ENCODE data around the gene GBGT1. TPM values are rescaled to one million over a fixed set of nuclear protein-coding genes. Genes with fewer than 3 reads are reported as not detected.

GBGT1 gene
- total and polyA plus RNA-seq, 2 donors (not counting 3 experiments of a cell fraction or from before 2014, with no cell fraction given): 35.6 to 56.3 TPM

GRCh38 chr9:133202145-133202513 lies 38.4 kb upstream of the GBGT1 start:
- H3K4me2 ChIP-seq (ENCODE audit: insufficient read depth, low read length): no peak overlapping the region
- BruUV-seq (replicated peaks): no TSS peak
- H3K79me2 ChIP-seq (ENCODE audit: control insufficient read depth, insufficient read depth, low read length): no peaks in the 10 kb centered on the region
- TF ChIP-seq CTCF (IDR thresholded peaks at IDR 0.05; ENCODE audit: extremely low read depth in 1 of 2, insufficient read depth in 1 of 2, low read depth in 1 of 2, low read length in 2 of 2): no peak
- TF ChIP-seq FOS (IDR thresholded peaks at IDR 0.05; ENCODE audit: borderline replicate concordance, insufficient read depth, low read length): no peak
- TF ChIP-seq MAX (IDR thresholded peaks at IDR 0.05; ENCODE audit: insufficient read depth, insufficient read length): no peak
- TF ChIP-seq MYC (IDR thresholded peaks at IDR 0.05; ENCODE audit: low read depth, low read length): no peak
- TF ChIP-seq EZH2 (IDR thresholded peaks at IDR 0.05; ENCODE audit: borderline replicate concordance, low read depth, low read length, severe bottlenecking): no peak
- no peak for TF ChIP-seq POLR2A (IDR thresholded peaks at IDR 0.05; ENCODE audit: low read depth, low read length)
- TF ChIP-seq POLR2AphosphoS5 (IDR thresholded peaks at IDR 0.05; ENCODE audit: insufficient read depth, low read depth, low read length): no peak
- TF ChIP-seq GATA2 (IDR thresholded peaks at IDR 0.05; ENCODE audit: insufficient read depth, insufficient read length, low read depth, low read length): no peak
- no peak for TF ChIP-seq JUN (IDR thresholded peaks at IDR 0.05; ENCODE audit: borderline replicate concordance, insufficient read depth, insufficient read length, low read depth)
- H3K4me3 ChIP-seq (replicated peaks in 1 of 3; ENCODE audit: insufficient read depth in 1 of 3, low read depth in 1 of 3, low read length in 3 of 3): no peak overlapping the region
- H3K27ac ChIP-seq (ENCODE audit: insufficient read depth, low read depth, low read length): no peak overlapping the region
- no peaks in the 10 kb centered on the region for H3K4me1 ChIP-seq (ENCODE audit: control insufficient read depth, extremely low read depth, insufficient read depth, low read length)
- POLR2A ChIA-PET: no interaction called here
- CTCF ChIA-PET: interaction anchor here (1.4 to 2.4 kb wide), 2 partner anchors 14 to 16 kb away, joined by 5 to 8 read pairs; no protein-coding TSS in a partner anchor
- H3K9me1 ChIP-seq (replicated peaks; ENCODE audit: control insufficient read depth, extremely low read depth, insufficient read depth, low read length): no peaks in the 10 kb centered on the region
- H3K9me3 ChIP-seq (replicated peaks; ENCODE audit: control insufficient read depth, insufficient read depth, low read length): no peaks in the 10 kb centered on the region
- intact Hi-C loops (cut with micrococcal nuclease) (no loop called here), dilution Hi-C loops (cut with MboI; ENCODE audit: extremely low pct_ligation_motif_present, low sequenced_read_pairs) (no loop called here)
- DNase-seq (ENCODE audit: low read depth, low spot score) (no peak), FAIRE-seq (no peak)
- H4K20me1 ChIP-seq (replicated peaks; ENCODE audit: control insufficient read depth, extremely low read depth, insufficient read depth, low read length): no peaks in the 10 kb centered on the region
- H3K27me3 ChIP-seq (ENCODE audit: control insufficient read depth in 2 of 2, insufficient read depth in 2 of 2, low read length in 2 of 2): peaks cover 0 to 4% of the 10 kb centered on the region in 2 experiments
- H2AFZ ChIP-seq (ENCODE audit: low read depth, low read length): no peak overlapping the region
- no peaks in the 10 kb centered on the region for H3K36me3 ChIP-seq (ENCODE audit: control insufficient read depth in 2 of 2, extremely low read depth in 1 of 2, insufficient read depth in 2 of 2, low read length in 2 of 2)
- H3K9ac ChIP-seq (replicated peaks; ENCODE audit: extremely low read depth, insufficient read depth, low read length): no peak overlapping the region

Measured in endothelial cell of umbilical vein (primary cell).